HG02943 (cell line): ENCODE measurements around the gene GPR137B.
"Not testable (repeated sequence)": the region's sequence is repeated elsewhere in the genome, so short reads cannot be mapped to it uniquely, and the experiment has no call there.

ENCODE experiments used
- ATAC-seq: cut with Tn5 transposase; IDR thresholded peaks from one replicate; pipeline ENCODE4 v1.9.1; 2021; ENCODE audit warnings: mild to moderate bottlenecking, low read depth, moderate library complexity; ENCODE audit not compliant: unreplicated experiment

GPR137B gene

GRCh38 chr1:236185687-236186086 is 43.3 kb downstream of the GPR137B start:
- ATAC-seq, result no peak

GRCh38 chr1:236186471-236186870 is 44.1 kb downstream of the GPR137B start:
- not testable (repeated sequence) for ATAC-seq

DNA sequence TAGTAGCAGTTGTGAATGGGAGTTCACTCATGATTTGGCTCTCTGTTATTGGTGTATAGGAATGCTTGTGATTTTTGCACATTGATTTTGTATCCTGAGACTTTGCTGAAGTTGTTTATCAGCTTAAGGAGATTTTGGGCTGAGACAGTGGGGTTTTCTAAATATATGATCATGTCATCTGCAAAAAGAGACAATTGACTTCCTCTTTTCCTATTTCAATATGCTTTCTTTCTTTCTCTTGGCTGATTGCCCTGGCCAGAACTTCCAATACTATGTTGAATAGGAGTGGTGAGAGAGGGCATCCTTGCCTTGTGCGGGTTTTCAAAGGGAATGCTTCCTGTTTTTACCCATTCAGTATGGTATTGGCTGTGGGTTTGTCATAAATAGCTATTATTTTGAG is 45.7 kb downstream of the GPR137B start:
- ATAC-seq, result not testable (repeated sequence)

DNA sequence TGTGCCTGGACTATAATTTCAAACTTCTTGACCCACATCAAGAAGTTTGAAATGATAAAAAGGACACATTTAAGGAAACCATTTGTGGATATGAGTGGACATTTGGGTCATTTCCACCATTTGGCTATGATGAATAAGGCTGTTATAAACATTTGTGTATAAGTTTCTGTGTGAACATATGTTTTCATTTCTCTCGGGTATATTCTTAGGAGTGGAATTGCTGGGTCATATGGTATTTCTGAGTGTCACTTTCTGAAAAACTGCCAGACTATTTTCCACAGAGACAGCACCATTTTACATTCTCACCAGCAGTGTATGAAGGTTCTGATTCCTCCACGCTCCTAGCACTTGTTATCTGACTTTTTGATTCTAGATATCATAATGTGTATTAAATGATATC is 50.8 kb downstream of the GPR137B start:
- no peak for ATAC-seq

DNA sequence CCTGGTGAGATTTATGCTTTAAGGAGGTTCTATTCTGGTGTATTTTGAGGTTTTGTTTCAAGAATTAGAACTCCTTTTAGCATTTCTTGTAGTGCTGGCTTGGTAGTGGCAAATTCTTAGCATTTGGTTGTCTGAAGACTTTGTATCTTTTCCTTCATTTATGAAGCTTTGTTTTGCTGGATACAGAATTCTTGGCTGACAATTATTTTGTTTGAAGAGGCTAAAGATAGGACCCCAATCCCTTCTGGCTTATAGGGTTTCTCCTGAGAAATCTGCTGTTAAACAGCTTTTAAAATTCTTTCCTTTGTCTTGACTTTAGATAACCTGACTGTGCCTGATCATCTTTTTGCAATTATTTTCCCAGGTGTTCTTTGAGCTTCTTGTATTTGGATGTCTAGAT is 58.6 kb downstream of the GPR137B start:
- no peak for ATAC-seq

DNA sequence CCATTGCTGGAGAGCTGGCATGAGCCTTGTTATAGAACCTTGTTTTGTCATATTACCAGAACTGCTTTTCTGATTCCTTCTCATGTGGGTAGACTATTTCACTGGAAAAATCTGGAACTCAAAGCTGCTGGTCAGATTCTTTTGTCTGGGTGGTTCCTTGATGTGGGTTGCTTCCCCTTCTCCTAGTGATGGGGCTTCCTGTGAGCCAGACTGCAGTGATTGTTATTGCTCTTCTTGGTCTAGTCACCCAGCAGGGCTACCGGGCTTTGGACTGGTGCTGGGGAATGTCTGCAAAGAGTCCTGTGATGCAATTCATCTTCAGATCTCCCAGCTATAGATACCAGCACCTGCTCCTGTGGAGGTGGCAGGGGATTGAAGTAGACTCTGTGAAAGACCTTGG is 59.4 kb downstream of the GPR137B start:
- ATAC-seq, result no peak

- ATAC-seq, result no peak
Observed at GRCh38 chr1:236204039-236204438, 61.7 kb downstream of the GPR137B start.

GRCh38 chr1:236204656-236205055 is 62.3 kb downstream of the GPR137B start:
- no peak for ATAC-seq

DNA sequence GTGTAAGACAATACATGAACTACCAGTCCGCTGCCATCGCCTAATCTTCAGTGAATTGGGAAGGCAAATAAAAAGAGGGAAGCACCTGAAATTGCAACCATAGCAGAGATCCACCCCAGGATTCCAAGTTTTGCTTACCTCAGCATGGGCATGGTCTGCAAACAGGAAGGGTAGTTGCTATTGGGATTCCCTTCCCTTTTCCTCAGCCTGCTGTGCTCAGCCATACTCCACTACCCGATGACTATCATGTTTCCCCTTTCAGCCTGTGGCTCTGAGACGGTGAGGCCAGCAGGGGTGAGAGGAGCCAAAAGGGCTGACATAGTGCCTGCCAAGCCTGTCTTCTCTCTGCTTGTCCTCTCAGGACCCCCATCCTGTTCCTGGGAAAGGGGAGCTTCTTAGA is 64.2 kb downstream of the GPR137B start:
- no peak for ATAC-seq

GRCh38 chr1:236207121-236207520 is 64.8 kb downstream of the GPR137B start:
- no peak for ATAC-seq

- no peak for ATAC-seq
Observed at GRCh38 chr1:236207569-236207968, 65.2 kb downstream of the GPR137B start.

GRCh38 chr1:236209185-236209584 is 66.8 kb downstream of the GPR137B start:
- ATAC-seq, result no peak

- ATAC-seq, result no peak
Observed at GRCh38 chr1:236209713-236210112, 67.4 kb downstream of the GPR137B start.

DNA sequence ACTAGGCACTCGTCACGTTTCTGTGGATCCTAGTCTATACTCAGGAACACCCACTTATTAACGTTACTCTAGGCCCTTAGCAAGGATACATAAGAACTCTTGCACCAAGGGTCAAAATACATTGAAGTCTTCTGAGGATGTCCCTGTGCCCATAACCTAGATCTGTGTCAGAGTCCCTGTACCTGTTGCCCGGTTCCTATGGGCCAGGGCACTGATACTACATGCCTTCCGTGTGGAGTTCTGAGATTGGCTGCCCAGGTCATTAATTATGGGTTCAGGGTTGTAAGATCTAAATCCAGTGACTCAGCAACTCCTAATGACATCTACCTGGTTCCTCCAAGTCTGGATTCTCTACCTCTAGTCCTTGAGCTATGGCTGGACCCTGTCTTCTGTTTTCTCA is 69.5 kb downstream of the GPR137B start:
- no peak for ATAC-seq

- no peak for ATAC-seq
Observed at GRCh38 chr1:236213534-236213933, 71.2 kb downstream of the GPR137B start.

DNA sequence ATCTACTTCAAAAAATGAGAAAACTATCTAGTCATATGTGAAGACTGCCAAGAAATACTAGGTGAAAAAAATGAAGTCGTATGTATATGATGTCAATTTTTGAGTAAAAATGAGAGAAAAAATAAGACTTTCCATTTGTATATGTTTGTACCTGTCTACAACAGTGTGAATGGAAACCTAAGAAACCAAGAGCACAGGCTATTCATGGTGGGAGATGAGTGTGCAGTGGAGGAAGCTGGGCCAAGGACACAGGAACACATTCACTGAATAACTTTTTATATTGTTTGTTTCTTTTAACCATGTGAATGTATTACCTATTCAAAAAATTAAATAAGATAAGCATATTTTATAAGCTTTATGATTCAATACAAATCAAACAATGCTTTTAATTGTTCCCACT is 72.4 kb downstream of the GPR137B start:
- no peak for ATAC-seq

GRCh38 chr1:236220473-236220872 is 78.1 kb downstream of the GPR137B start:
- ATAC-seq, result no peak

- no peak for ATAC-seq
Observed at GRCh38 chr1:236222632-236223031, 80.3 kb downstream of the GPR137B start.

GRCh38 chr1:236228411-236228810 is 86.1 kb downstream of the GPR137B start:
- ATAC-seq, result no peak

GRCh38 chr1:236235116-236235515 is 92.8 kb downstream of the GPR137B start:
- ATAC-seq, result no peak

- ATAC-seq, result no peak
Observed at GRCh38 chr1:236239092-236239585, 96.8 kb downstream of the GPR137B start.

- ATAC-seq, result no peak
Observed at GRCh38 chr1:236240675-236241074, 98.3 kb downstream of the GPR137B start.

- no peak for ATAC-seq
Observed at GRCh38 chr1:236242568-236242967, 100.2 kb downstream of the GPR137B start.
